Upper lobe of right lung (tissue), 1 donor: ENCODE measurements around the gene DTNB. TPM values are rescaled to one million over a fixed set of nuclear protein-coding genes. Genes with fewer than 3 reads are reported as not detected.

Experiments
- ATAC-seq: fragments of 200-7000 bp; cut with Tn5 transposase; one replicate; pipeline ENCODE4 v1.9.1; 2020; ENCODE audit warnings: mild to moderate bottlenecking, moderate library complexity
- DNase-seq: peaks from one replicate; pipeline ENCODE4 v3.0.0-alpha.2; 2020
- H3K27ac ChIP-seq: fragments of 200-600 bp; one replicate; pipeline ENCODE4 v1.8.0; 2022
- H3K27me3 ChIP-seq: fragments of 200-600 bp; one replicate; pipeline ENCODE4 v1.8.0; 2022; ENCODE audit warnings: mild to moderate bottlenecking
- H3K36me3 ChIP-seq: fragments of 200-600 bp; one replicate; pipeline ENCODE4 v1.8.0; 2022
- H3K4me1 ChIP-seq: fragments of 200-600 bp; one replicate; pipeline ENCODE4 v1.8.0; 2022
- H3K4me3 ChIP-seq: fragments of 200-600 bp; one replicate; pipeline ENCODE4 v1.8.0; 2022; ENCODE audit warnings: mild to moderate bottlenecking
- H3K9me3 ChIP-seq: fragments of 200-600 bp; one replicate; pipeline ENCODE4 v1.8.0; 2022
- intact Hi-C: fragments of 100-400 bp; cut with DNase I; formaldehyde crosslinking; loops from one replicate; pipeline ENCODE4 v1.11.0; 2022
- total RNA-seq: library from RNA; stranded (reverse); fragmentation: NEBNext Ultra II Directional; extraction: Animal tissue kit (Norgen Biotek cat#: 25700); gene quantifications from one replicate; pipeline ENCODE4 v1.2.1, GENCODE V29; 2021
- TF ChIP-seq, protein P1 (sequence below): fragments of 200-600 bp; IDR thresholded peaks from one replicate; pipeline ENCODE4 v1.8.0; 2022; ENCODE audit warnings: antibody characterized with exemption
- donor health status: DM: no; HTN: yes; CAD: no; lungs with severe emphysema.

The DTNB gene
- total RNA-seq, 1 donor from 2014 or later = 18.1 TPM

DNA sequence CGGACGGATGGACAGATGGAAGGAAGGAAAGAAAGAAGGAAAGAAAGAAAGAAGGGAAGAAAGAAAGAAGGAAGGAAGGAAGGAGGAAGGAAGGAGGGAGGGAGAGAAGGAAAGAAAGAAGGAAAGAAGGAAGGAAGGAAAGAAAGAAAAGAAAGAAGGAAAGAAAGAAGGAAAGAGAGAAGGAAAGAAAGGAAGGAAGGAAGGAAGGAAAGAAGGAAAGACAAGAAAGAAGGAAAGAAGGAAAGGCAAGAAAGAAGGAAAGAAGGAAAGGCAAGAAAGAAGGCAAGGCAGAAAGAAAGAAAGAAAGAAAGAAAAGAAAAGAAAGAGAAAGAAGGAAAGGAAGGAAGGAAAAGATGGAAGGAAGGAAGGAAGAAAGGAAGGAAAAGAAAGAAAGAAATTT lies 169.1 kb downstream of the DTNB start:
- intact Hi-C loops = no loop called here
- no peak for DNase-seq
- Histone ChIP-seq H3K36me3 (no peaks in the 10 kb centered on the region), H3K9me3 (no peaks in the 10 kb centered on the region), H3K27me3 (no peaks in the 10 kb centered on the region), H3K27ac (no peak overlapping the region), H3K4me3 (no peak overlapping the region), H3K4me1 (no peaks in the 10 kb centered on the region)
- TF ChIP-seq, protein P1, sequence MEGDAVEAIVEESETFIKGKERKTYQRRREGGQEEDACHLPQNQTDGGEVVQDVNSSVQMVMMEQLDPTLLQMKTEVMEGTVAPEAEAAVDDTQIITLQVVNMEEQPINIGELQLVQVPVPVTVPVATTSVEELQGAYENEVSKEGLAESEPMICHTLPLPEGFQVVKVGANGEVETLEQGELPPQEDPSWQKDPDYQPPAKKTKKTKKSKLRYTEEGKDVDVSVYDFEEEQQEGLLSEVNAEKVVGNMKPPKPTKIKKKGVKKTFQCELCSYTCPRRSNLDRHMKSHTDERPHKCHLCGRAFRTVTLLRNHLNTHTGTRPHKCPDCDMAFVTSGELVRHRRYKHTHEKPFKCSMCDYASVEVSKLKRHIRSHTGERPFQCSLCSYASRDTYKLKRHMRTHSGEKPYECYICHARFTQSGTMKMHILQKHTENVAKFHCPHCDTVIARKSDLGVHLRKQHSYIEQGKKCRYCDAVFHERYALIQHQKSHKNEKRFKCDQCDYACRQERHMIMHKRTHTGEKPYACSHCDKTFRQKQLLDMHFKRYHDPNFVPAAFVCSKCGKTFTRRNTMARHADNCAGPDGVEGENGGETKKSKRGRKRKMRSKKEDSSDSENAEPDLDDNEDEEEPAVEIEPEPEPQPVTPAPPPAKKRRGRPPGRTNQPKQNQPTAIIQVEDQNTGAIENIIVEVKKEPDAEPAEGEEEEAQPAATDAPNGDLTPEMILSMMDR = no peak
- no peak for ATAC-seq

DNA sequence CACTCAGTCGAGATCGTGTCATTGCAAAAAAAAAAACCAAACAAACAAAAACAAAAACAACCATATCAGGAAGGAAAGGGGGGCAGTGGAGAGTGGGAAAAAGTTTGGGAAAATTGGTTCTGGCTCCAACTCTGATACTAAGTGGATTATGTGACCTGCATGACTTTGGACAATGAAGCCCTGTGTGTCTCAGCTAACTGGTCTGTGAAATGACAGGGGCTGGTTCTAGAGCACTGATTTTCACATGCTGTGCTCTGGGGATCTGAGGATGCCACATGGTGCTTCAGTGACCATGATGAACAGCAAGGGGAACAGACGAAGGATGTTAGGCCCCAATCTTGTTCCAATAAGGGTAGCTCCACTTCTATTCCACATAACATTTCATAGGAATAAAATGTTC lies 174.2 kb downstream of the DTNB start:
- TF ChIP-seq, protein P1 = no peak
- no peak for DNase-seq
- H3K4me1 ChIP-seq = no peaks in the 10 kb centered on the region
- intact Hi-C loops = no loop called here
- H3K4me3 ChIP-seq = no peak overlapping the region
- no peaks in the 10 kb centered on the region for H3K36me3 ChIP-seq
- no peaks in the 10 kb centered on the region for H3K27me3 ChIP-seq
- no peaks in the 10 kb centered on the region for H3K9me3 ChIP-seq
- no peak for ATAC-seq
- H3K27ac ChIP-seq = no peak overlapping the region

DNA sequence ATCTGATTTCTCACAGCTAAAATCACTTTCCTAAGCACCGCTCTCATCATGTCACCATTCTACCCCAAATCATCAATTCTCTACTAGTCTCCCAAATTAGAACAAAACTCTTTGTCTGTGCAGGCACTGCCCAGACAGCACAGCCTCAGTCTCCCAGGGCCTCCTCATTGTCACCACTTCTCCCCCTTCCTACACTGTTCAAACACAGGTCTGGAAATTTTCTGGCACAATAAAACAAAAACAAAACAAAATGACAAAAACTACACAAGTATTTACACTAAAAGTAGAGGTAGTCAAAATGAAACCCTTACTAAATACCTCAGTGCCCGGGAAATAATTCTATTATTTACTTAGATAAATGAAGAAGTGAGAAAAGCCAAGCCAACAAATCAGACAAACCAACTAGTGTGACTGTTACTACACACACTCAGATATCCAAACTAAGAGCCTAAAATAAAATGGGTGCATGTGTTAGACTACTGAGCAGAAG lies 175.4 kb downstream of the DTNB start:
- H3K9me3 ChIP-seq = no peaks in the 10 kb centered on the region
- TF ChIP-seq, protein P1 = no peak
- DNase-seq (no peak), ATAC-seq (no peak)
- no peak overlapping the region for H3K27ac ChIP-seq
- intact Hi-C loops = no loop called here
- H3K4me3 ChIP-seq = no peak overlapping the region
- no peaks in the 10 kb centered on the region for H3K36me3 ChIP-seq
- no peaks in the 10 kb centered on the region for H3K27me3 ChIP-seq
- no peaks in the 10 kb centered on the region for H3K4me1 ChIP-seq

DNA sequence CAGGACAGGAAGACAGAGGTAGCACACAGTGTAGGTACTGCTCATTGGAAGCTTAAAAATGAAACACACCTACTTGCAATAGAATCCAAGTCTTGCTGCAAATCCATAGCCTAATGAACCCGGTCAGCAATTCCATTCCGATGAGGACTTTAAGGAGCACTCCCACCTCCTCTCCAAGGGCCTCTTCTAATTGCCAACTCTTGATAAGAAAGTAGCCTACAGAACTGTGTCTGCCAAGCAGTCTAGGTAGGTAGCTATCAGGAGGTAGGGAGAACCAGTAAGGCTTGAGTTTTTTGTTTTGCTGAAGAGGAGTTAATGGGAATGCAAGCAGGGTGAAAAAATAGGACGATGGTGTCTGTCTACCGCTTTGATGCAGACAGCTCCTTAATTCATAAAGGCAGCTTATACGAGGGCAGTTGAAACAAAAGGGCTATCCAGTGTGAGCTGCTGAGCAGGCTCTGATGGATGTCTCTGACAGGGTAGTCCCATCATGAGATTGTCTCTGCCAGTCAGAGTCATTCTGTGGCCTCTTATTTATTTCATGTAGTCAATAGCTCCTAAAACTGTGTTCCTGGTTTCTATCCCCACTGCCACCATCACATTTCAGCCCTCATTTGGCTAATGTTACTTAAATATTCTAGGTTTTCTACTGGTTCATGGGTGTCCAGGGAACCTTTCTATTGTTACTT lies 176.0 kb downstream of the DTNB start:
- Histone ChIP-seq H3K27me3 (no peaks in the 10 kb centered on the region), H3K9me3 (no peaks in the 10 kb centered on the region), H3K36me3 (no peaks in the 10 kb centered on the region), H3K4me1 (no peaks in the 10 kb centered on the region), H3K4me3 (no peak overlapping the region), H3K27ac (no peak overlapping the region)
- intact Hi-C loops = no loop called here
- no peak for DNase-seq
- ATAC-seq = peak; percentile 58
- TF ChIP-seq, protein P1 = no peak

DNA sequence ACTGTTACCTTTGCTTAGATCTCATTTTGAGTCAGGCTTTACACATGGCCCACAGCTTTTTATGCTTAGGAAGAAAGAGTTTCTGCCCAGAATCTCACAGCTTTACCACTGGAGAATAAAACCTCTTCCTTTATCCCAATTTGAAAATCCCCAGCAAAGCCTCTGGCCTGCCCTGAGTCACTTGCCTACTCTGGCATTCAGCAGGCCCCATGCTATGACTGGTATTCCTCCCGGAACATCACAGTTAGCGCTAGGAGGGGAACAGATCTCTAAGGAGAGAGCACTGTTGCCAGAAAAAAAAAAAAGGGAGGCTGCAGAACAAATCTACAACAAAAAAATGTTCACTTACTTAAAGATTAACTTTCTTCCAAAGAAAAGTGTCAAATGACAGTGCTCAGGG lies 178.8 kb downstream of the DTNB start:
- H3K9me3 ChIP-seq = no peaks in the 10 kb centered on the region
- H3K4me1 ChIP-seq = no peaks in the 10 kb centered on the region
- ATAC-seq = no peak
- no peak overlapping the region for H3K4me3 ChIP-seq
- DNase-seq = no peak
- TF ChIP-seq, protein P1 = no peak
- intact Hi-C loops = no loop called here
- no peaks in the 10 kb centered on the region for H3K36me3 ChIP-seq
- H3K27me3 ChIP-seq = no peaks in the 10 kb centered on the region
- H3K27ac ChIP-seq = no peak overlapping the region
